Bronchial epithelial cell (primary cell): ENCODE results near the gene CDK5R2. TPM values are rescaled to one million over a fixed set of nuclear protein-coding genes. Genes with fewer than 3 reads are reported as not detected.

Experiments used
- DNase-seq: peaks from one replicate; pipeline ENCODE4 v3.0.0-alpha.2; 2010; ENCODE audit warnings: low read depth
- FAIRE-seq: peaks from 2 replicates; lab custom pipeline; 2011; peaks lifted over from hg19 to GRCh38; lab: Jason Lieb, UNC
- H3K27me3 ChIP-seq: 2 replicates; pipeline ENCODE4 v1.5.1; 2011; ENCODE audit warnings: low read length; ENCODE audit not compliant: control insufficient read depth, insufficient read depth
- H3K36me3 ChIP-seq: 2 replicates; pipeline ENCODE4 v1.5.1; 2011; ENCODE audit warnings: low read length; ENCODE audit not compliant: control insufficient read depth, insufficient read depth
- H3K4me3 ChIP-seq: 2 replicates; pipeline ENCODE4 v1.5.1; 2011; ENCODE audit warnings: mild to moderate bottlenecking, low read depth, low read length, control low read depth
- total RNA-seq: library from RNA; depleted of rRNA; stranded (reverse); fragments of >200 nt; gene quantifications from 2 replicates; pipeline ENCODE4 v1.2.1, GENCODE V29; 2014
- TF ChIP-seq, protein P1 (sequence below): IDR thresholded peaks from 2 replicates; pipeline ENCODE4 v1.5.1; 2011; ENCODE audit warnings: mild to moderate bottlenecking, moderate library complexity, low read length, control low read depth, inconsistent platforms; ENCODE audit not compliant: insufficient read depth, severe bottlenecking

CDK5R2 gene
- total RNA-seq, 1 donor from 2014 or later, result not detected

DNA sequence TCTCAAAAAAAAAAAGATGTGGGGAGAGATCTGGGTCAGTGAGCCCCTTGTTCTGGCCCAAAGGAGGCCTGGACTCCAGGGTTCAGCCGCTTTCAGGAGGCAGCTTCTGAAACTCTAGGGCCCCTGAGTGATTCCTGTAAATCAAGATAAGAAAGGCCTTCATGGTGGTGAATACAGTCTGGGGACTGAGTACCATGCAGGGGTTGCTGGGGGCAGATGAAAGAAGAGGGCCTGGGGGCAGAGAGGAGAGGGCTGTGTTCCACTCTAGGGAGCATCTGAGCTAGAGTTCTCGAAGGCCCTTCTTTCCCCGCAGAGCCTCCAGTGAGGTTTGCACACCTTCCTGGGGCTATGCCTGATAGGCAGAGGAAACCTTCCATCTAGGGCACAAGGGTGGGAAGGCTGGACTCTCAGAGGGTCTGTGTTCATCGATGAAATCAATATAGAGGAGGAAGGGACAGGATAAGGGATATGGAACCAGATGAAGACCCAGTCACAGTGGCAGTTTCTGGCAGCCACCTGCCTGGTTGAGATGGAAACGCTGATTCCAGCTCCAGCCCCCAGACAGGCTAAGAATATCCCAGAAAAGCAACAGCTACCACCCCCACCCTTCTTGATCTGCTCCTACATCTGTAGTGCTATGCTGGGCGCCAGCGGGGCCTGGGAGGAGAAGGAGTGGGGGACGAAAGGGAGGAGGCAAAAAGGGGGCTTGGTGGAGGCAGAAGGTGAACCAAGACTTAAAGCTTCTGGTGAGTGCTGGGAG lies 4.7 kb upstream of the CDK5R2 start:
- Histone ChIP-seq H3K36me3 (no peaks in the 10 kb centered on the region), H3K4me3 (no peak overlapping the region), H3K27me3 (peaks cover 7% of the 10 kb centered on the region)
- TF ChIP-seq, protein P1, sequence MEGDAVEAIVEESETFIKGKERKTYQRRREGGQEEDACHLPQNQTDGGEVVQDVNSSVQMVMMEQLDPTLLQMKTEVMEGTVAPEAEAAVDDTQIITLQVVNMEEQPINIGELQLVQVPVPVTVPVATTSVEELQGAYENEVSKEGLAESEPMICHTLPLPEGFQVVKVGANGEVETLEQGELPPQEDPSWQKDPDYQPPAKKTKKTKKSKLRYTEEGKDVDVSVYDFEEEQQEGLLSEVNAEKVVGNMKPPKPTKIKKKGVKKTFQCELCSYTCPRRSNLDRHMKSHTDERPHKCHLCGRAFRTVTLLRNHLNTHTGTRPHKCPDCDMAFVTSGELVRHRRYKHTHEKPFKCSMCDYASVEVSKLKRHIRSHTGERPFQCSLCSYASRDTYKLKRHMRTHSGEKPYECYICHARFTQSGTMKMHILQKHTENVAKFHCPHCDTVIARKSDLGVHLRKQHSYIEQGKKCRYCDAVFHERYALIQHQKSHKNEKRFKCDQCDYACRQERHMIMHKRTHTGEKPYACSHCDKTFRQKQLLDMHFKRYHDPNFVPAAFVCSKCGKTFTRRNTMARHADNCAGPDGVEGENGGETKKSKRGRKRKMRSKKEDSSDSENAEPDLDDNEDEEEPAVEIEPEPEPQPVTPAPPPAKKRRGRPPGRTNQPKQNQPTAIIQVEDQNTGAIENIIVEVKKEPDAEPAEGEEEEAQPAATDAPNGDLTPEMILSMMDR, result no peak
- DNase-seq, result no peak
- peak; percentile 58 for FAIRE-seq

DNA sequence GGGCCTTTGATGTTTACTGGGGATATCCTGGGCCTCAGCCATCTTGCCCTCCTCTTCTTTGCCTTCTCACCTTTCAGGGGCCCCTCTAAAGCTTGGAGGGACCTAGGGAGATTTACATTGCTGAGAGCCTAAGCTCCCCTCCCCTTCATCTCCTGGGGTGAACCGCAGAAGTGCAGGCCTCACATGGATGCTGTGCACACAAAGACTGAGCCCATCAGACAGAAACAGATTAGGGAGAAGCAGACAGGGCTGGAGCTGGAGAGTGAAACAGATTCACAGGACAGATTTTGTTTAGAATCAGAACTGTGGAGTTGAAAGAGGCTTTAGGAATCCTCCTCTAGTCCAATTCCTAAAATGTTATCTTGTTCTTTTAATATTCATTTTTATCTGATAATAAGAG lies 3.4 kb upstream of the CDK5R2 start:
- Histone ChIP-seq H3K4me3 (no peak overlapping the region), H3K27me3 (peaks cover 17% of the 10 kb centered on the region), H3K36me3 (no peaks in the 10 kb centered on the region)
- TF ChIP-seq, protein P1, result no peak
- FAIRE-seq (no peak), DNase-seq (no peak)

DNA sequence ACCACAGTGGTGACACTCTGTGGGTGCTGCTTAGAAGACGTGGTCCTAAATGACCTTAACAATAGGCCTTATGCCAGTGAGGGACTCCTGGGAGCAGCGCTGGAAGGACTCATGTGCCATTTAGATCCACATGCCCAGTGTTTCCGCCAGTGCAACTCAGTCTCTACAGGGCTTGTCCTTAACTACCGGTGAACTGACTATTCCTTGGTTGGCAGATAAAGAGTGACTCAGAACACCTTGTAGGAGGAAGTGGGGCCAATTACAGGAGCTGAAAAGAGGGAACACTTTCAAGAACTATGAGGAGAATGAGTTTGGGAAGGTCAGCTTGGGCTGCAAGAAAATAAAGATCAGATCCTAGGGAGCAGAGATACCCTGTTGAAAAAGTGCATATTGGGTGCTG lies 1.8 kb upstream of the CDK5R2 start:
- DNase-seq, result peak; percentile 15
- H3K27me3 ChIP-seq, result peaks cover 24% of the 10 kb centered on the region
- H3K36me3 ChIP-seq, result no peaks in the 10 kb centered on the region
- no peak overlapping the region for H3K4me3 ChIP-seq
- FAIRE-seq, result no peak
- TF ChIP-seq, protein P1, result no peak

DNA sequence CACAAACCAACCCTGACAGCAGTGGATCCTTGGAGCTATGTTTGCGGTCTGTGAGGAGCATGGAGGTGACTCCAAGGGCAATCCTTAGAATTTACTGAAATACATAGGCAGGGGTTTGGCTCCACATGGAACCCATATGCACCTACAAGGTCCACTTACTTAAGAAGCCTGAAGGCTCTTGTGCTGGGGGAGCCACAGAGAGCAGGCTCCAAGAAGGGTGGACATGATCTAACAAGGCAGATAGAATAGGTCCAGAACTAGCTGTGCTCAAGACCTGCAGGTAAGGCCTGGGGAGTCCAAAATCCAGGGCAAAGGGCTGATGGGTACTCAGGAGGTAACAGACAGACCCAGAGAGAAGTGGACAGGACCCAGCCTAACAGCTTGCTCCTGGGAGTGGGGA lies 1.2 kb upstream of the CDK5R2 start:
- FAIRE-seq, result no peak
- Histone ChIP-seq H3K27me3 (peaks cover 24% of the 10 kb centered on the region), H3K4me3 (no peak overlapping the region), H3K36me3 (no peaks in the 10 kb centered on the region)
- DNase-seq, result no peak
- TF ChIP-seq, protein P1, result no peak

DNA sequence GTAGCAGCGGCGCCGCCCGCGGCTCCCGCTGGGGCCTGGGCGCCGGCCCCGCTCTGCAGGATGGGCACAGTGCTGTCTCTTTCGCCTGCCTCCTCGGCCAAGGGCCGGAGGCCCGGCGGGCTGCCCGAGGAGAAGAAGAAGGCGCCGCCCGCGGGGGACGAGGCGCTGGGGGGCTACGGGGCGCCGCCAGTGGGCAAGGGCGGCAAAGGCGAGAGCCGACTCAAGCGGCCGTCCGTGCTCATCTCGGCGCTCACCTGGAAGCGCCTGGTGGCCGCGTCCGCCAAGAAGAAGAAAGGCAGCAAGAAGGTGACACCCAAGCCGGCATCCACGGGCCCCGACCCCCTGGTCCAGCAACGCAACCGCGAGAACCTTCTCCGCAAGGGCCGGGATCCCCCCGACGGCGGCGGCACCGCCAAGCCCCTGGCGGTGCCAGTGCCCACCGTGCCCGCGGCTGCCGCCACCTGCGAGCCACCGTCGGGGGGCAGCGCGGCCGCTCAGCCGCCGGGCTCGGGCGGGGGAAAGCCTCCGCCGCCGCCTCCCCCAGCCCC lies 369 bp downstream of the CDK5R2 start:
- FAIRE-seq (no peak), DNase-seq (no peak)
- TF ChIP-seq, protein P1, result no peak
- peaks cover 24% of the 10 kb centered on the region for H3K27me3 ChIP-seq
- no peaks in the 10 kb centered on the region for H3K36me3 ChIP-seq
- peak overlapping the region; percentile 31 for H3K4me3 ChIP-seq
